Heart right ventricle (tissue), 16 donors: ENCODE results near the gene OBP2B. TPM values are rescaled to one million over a fixed set of nuclear protein-coding genes. Genes with fewer than 3 reads are reported as not detected.
"Not testable (repeated sequence)": the region's sequence is repeated elsewhere in the genome, so short reads cannot be mapped to it uniquely, and the experiment has no call there.

Experiments
- ATAC-seq, 8 donors: fragments of 200-7000 bp; cut with Tn5 transposase; one replicate each; pipeline ENCODE4 v1.9.1; 2020; ENCODE audit warnings: mild to moderate bottlenecking in 8 of 8, moderate library complexity in 8 of 8, moderate number of reproducible peaks in 1 of 8
- DNase-seq, 2 donors: peaks; one replicate each; pipeline ENCODE4 v3.0.0-alpha.2; 2020
- H3K27ac ChIP-seq, 10 donors: fragments of 200-600 bp; sonication (generic) in 2 of 10; one replicate each; pipeline versions ENCODE4 v1.5.0 to v1.8.0; 2020 to 2022; ENCODE audit warnings: mild to moderate bottlenecking in 3 of 10
- H3K27me3 ChIP-seq, 7 donors: fragments of 200-600 bp; one replicate each; pipeline ENCODE4 v1.8.0; 2021 to 2022; ENCODE audit warnings: mild to moderate bottlenecking in 2 of 7
- H3K36me3 ChIP-seq, 9 donors: fragments of 200-600 bp; sonication (generic) in 1 of 9; one replicate each; pipeline versions ENCODE4 v1.5.0 to v1.8.0; 2020 to 2022; ENCODE audit warnings: mild to moderate bottlenecking in 2 of 9
- H3K4me1 ChIP-seq, 9 donors: fragments of 200-600 bp; sonication (generic) in 1 of 9; one replicate each; pipeline versions ENCODE4 v1.5.0 to v1.8.0; 2020 to 2022; ENCODE audit warnings: mild to moderate bottlenecking in 4 of 9
- H3K4me3 ChIP-seq, 10 donors: fragments of 200-600 bp; sonication (generic) in 2 of 10; one replicate each; pipeline versions ENCODE4 v1.5.0 to v1.8.0; 2020 to 2022; ENCODE audit warnings: mild to moderate bottlenecking in 7 of 10, moderate library complexity in 2 of 10
- H3K9me3 ChIP-seq, 11 donors: fragments of 200-600 bp in 10 of 11; sonication (generic) in 2 of 11; one replicate each; pipeline versions ENCODE4 v1.5.0 to v1.8.0; 2013 to 2022; ENCODE audit warnings: mild to moderate bottlenecking in 2 of 11, control low read depth in 1 of 11, moderate library complexity in 1 of 11
- CTCF ChIP-seq, 9 donors: fragments of 200-600 bp; sonication (generic) in 2 of 9; IDR thresholded peaks; one replicate each; pipeline versions ENCODE4 v1.5.0 to v1.8.0; 2021 to 2022; ENCODE audit warnings: antibody characterized with exemption in 9 of 9, mild to moderate bottlenecking in 5 of 9, moderate library complexity in 1 of 9
- WGBS, 2 donors: extraction: QIAGEN DNeasy Blood & Tissue Kit; methylation state at CpG; one replicate each; pipeline ENCODE4 v1.1.7; 2013; ENCODE audit warnings: inconsistent platforms in 1 of 2; 5-methylcytosine and 5-hydroxymethylcytosine counted together
- intact Hi-C, 10 donors: fragments of 100-400 bp; cut with DNase I; formaldehyde crosslinking; loops; one replicate each; pipeline versions ENCODE4 v1.11.1 to v1.14.2; 2022
- polyA plus RNA-seq, 2 donors: library from polyadenylated mRNA; stranded (reverse); fragments of 200-250 nt; gene quantifications; one replicate each; pipeline ENCODE4 v1.2.3, GENCODE V29; 2013
- total RNA-seq, 10 donors: library from RNA; stranded (reverse); fragmentation: NEBNext Ultra II Directional in 3 of 10; extraction: Animal tissue kit (Norgen Biotek cat#: 25700) in 3 of 10; gene quantifications; one replicate each; pipeline versions ENCODE4 v1.2.1 to v1.2.4, GENCODE V29; 2021 to 2023
- donor health status: Arrhythmogenic right ventricular cardiomyopathy.
- donor health status: ischemic (EF 13 %, LVEDD 7.1; RV severe dilation, severe dysfunction).
- donor health status: healthy with polysubstance abuse.
- donor health status: DM: no; HTN: yes; CAD: no.
- donor health status: DM: no; HTN: no; CAD: no.
- donor health status: ischemic (EF 25% LVEDD 6.9; RV normal size, moderate dysfunction).
- donor health status: ischemic (EF 25% LVEDD 5.7; RV mildly dilated, moderate dysfunction).
- donor health status: healthy.
- donor health status: DM: yes; HTN: yes; CAD: no.
- donor health status: Ischemic cardiomyopathy.
- donor health status: ischemic (EF 35%, LVEDD 5.7; RV mildly dilated, moderate dysfunction).
- donor health status: nonischemic (EF 11% LVEDD 7.7; RV severe dilation, severe dysfunction).
- donor health status: DM: yes; HTN: yes; CAD: no.
- donor health status: PGD.
- donor health status: ischemic (EF 29% LVEDD 5.4; RV normal size, mild dysfunction).
- donor health status: nonischemic (EF 23%, LVEDD 6.1; RV moderate dilation, normal function).

Gene OBP2B
- total and polyA plus RNA-seq, 12 donors = 0.75 TPM; not detected in 11

DNA sequence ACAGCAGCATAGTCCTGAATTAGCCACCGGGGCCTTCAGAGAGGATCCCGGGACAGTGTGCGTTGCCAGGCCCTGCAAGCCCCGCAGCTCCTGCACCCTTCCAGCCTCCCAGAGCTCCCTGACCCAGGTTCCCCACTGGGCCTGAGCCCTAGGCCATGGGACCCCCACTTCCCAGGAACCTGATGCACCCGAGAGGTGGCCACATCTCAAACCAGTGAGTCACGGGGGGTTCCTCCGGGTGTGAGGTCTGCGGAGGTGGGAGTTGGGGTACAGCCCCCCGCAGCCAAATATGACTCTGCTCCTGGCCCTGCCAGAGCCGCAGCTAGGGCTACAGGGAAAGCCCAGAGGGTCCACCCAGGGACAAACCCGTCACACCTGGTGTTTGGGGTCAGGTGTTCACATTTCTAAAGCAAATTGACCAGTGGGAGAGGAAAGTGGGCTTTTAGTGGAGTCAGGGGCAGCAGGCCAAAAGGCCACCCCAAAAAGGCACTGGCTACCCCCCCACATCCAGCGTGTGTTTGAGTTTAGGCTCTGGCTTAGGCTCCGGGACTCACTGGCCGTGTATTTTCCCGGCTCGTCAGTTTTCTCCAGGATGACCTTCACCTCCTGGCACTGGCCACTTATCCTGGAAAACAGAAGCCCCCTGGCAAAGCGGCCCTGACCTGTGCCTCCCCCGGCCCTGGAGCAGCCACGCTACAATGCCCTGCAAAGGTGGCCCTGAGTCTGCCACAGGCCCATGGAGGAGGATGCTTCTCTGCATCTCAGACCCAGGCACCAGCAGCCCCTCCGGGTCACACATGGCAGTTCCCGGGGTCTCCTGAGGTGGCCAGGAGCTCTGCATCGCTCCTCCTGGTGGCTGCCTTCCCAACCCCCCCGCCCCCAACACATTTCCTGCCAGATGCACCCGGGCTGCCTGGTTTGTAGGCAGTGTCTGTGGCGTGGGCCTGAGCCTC, 17.4 kb upstream of the OBP2B start:
- Histone ChIP-seq H3K9me3 (no peaks in the 10 kb centered on the region), H3K27me3 (peaks cover 0 to 16% (median 0%) of the 10 kb centered on the region in 7 donors), H3K36me3 (no peaks in the 10 kb centered on the region), H3K4me3 (no peak overlapping the region), H3K4me1 (peaks cover 0 to 17% (median 3%) of the 10 kb centered on the region in 9 donors), H3K27ac (no peak overlapping the region)
- no peak for TF ChIP-seq CTCF (IDR thresholded peaks at IDR 0.05)
- ATAC-seq = peak in 1 of 8 donors; percentile 8
- WGBS, 2 donors = 75 to 76% methylated on average over 25 of the region's 25 CpGs
- no peak for DNase-seq
- intact Hi-C loops = no loop called here

- H3K4me3 ChIP-seq = no peak overlapping the region
- peak overlapping the region in 3 of 10 donors; percentile 26 to 58 (median 45) for H3K27ac ChIP-seq
- DNase-seq (peak; percentile 50 to 61), ATAC-seq (peak in 7 of 8 donors; percentile 12 to 65 (median 37))
- intact Hi-C loops = no loop called here
- H3K27me3 ChIP-seq = peaks cover 0 to 16% (median 0%) of the 10 kb centered on the region in 7 donors
- H3K4me1 ChIP-seq = peaks cover 0 to 17% (median 3%) of the 10 kb centered on the region in 9 donors
- WGBS, 2 donors = 71 to 72% methylated on average over 37 to 38 of the region's 38 CpGs
- no peaks in the 10 kb centered on the region for H3K9me3 ChIP-seq
- no peak for TF ChIP-seq CTCF (IDR thresholded peaks at IDR 0.05)
- no peaks in the 10 kb centered on the region for H3K36me3 ChIP-seq
Measured at GRCh38 chr9:133225171-133226011, 16.3 kb upstream of the OBP2B start.

GRCh38 chr9:133224762-133225161, 15.7 kb upstream of the OBP2B start:
- intact Hi-C loops = no loop called here
- Histone ChIP-seq H3K27me3 (peaks cover 0 to 16% (median 0%) of the 10 kb centered on the region in 7 donors), H3K4me1 (peaks cover 0 to 17% (median 3%) of the 10 kb centered on the region in 9 donors), H3K4me3 (no peak overlapping the region), H3K36me3 (no peaks in the 10 kb centered on the region), H3K27ac (peak overlapping the region in 3 of 10 donors; percentile 26 to 58 (median 45)), H3K9me3 (no peaks in the 10 kb centered on the region)
- no peak for ATAC-seq
- no peak for TF ChIP-seq CTCF (IDR thresholded peaks at IDR 0.05)
- no peak for DNase-seq
- 83 to 85% methylated on average over 12 of the region's 12 CpGs for WGBS, 2 donors

GRCh38 chr9:133223159-133223756, 14.2 kb upstream of the OBP2B start:
- intact Hi-C loops, H3K36me3 ChIP-seq, H3K9me3 ChIP-seq: not testable (repeated sequence)
- Histone ChIP-seq H3K4me3 (peak overlapping the region in 3 of 10 donors; percentile 14 to 33 (median 27)), H3K4me1 (peaks cover 0 to 17% (median 3%) of the 10 kb centered on the region in 9 donors), H3K27ac (peak overlapping the region in 8 of 10 donors; percentile 31 to 81 (median 66)), H3K27me3 (peaks cover 0 to 16% (median 0%) of the 10 kb centered on the region in 7 donors)
- DNase-seq (peak; percentile 75 to 84), ATAC-seq (peak; percentile 65 to 94 (median 88))
- WGBS, 2 donors = 17 to 26% methylated on average over 11 to 13 of the region's 13 CpGs

- H3K27ac ChIP-seq, H3K9me3 ChIP-seq, H3K36me3 ChIP-seq, ATAC-seq, DNase-seq, intact Hi-C loops: not testable (repeated sequence)
- Histone ChIP-seq H3K27me3 (peaks cover 0 to 16% (median 0%) of the 10 kb centered on the region in 7 donors), H3K4me1 (peaks cover 0 to 17% (median 3%) of the 10 kb centered on the region in 9 donors), H3K4me3 (peak overlapping the region in 1 of 10 donors; percentile 33)
- WGBS, 2 donors = 72 to 78% methylated on average over 12 of the region's 12 CpGs
Measured at GRCh38 chr9:133221994-133222393, 12.9 kb upstream of the OBP2B start.
